MM.1S (cell line): Measurements from ENCODE around the gene FCGR1A.
"Not testable (repeated sequence)": the region's sequence is repeated elsewhere in the genome, so short reads cannot be mapped to it uniquely, and the experiment has no call there.

Source experiments
- EZH2 ChIP-seq: fragments of 300-600 bp; sonication (generic); optimal IDR thresholded peaks from 2 replicates; pipeline ENCODE3; 2017; ENCODE audit warnings: low read depth, mild to moderate bottlenecking, antibody characterized with exemption, low read length, mixed read lengths
- TF ChIP-seq, protein P1 (sequence below): fragments of 300-600 bp; sonication (generic); IDR thresholded peaks from 2 replicates; pipeline ENCODE4 v1.5.1; 2016; ENCODE audit warnings: antibody characterized with exemption, low read length, mixed read lengths

DNA sequence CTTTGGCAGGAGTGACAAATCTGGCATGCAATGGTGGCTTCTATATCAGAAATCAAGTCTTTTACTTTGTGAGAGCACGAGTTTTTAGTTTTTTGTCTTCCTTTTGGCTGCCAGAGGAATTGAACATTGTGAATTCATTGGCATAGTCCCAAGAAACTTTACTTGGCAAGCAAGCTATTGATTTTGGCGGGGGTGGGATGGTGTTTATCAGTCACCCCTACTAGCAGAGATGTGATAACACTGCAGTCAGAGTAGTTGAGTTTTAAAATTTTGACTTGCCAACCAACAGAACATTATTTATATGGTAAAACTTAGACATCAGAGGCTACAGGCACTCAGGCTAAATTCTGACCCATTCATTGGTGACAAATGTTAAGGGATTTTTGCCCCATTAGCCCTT is 31.9 kb upstream of the FCGR1A start:
- TF ChIP-seq, protein P1, sequence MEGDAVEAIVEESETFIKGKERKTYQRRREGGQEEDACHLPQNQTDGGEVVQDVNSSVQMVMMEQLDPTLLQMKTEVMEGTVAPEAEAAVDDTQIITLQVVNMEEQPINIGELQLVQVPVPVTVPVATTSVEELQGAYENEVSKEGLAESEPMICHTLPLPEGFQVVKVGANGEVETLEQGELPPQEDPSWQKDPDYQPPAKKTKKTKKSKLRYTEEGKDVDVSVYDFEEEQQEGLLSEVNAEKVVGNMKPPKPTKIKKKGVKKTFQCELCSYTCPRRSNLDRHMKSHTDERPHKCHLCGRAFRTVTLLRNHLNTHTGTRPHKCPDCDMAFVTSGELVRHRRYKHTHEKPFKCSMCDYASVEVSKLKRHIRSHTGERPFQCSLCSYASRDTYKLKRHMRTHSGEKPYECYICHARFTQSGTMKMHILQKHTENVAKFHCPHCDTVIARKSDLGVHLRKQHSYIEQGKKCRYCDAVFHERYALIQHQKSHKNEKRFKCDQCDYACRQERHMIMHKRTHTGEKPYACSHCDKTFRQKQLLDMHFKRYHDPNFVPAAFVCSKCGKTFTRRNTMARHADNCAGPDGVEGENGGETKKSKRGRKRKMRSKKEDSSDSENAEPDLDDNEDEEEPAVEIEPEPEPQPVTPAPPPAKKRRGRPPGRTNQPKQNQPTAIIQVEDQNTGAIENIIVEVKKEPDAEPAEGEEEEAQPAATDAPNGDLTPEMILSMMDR, result not testable (repeated sequence)
- not testable (repeated sequence) for TF ChIP-seq EZH2
